K562 (cell line): ENCODE data around the gene LHPP. TPM values are rescaled to one million over a fixed set of nuclear protein-coding genes. Genes with fewer than 3 reads are reported as not detected.

Experiments used
- ATAC-seq: fragments of 200-7000 bp; cut with Tn5 transposase; 3 replicates; pipeline ENCODE4 v1.9.1; 2020; ENCODE audit warnings: moderate library complexity
- BruUV-seq: library from RNA; stranded (reverse); fragments of 400-500 nt; replicated peaks from 2 replicates; lab custom pipeline; 2021; lab: Mats Ljungman, UMichigan
- CTCF ChIA-PET: fragments of 300-600 bp; formaldehyde crosslinking; extraction: SDS; loops from one replicate; lab custom pipeline; 2021; ENCODE audit warnings: low intra/inter-chr PET ratio; lab: Yijun Ruan, JAX
- POLR2A ChIA-PET: fragments of 300-600, 350-650 bp; sonication (Branson Sonifier 250); formaldehyde crosslinking; extraction: SDS; loops from one replicate; lab custom pipeline; 2021; ENCODE audit warnings: antibody characterized with exemption, inconsistent platforms; lab: Yijun Ruan, JAX
- DNase-seq, 4 experiments: peaks; one replicate each; pipeline versions ENCODE4 v3.0.0 to v3.0.0-alpha.2; 2011 to 2018; ENCODE audit warnings: low spot score in 3 of 4, mixed read lengths in 3 of 4; ENCODE audit errors: extremely low read depth in 1 of 4
- FAIRE-seq: peaks from 2 replicates; lab custom pipeline; 2011; peaks lifted over from hg19 to GRCh38; lab: Jason Lieb, UNC
- H2AFZ ChIP-seq: 2 replicates; pipeline ENCODE4 v1.6.0; 2011; ENCODE audit warnings: low read depth, low read length, control low read depth, inconsistent platforms
- H3K27ac ChIP-seq: fragments of 200-600 bp; 3 replicates; pipeline ENCODE4 v1.8.0; 2011; ENCODE audit warnings: low read depth, mild to moderate bottlenecking, control low read depth, inconsistent platforms, low read length, moderate library complexity, mixed read lengths; ENCODE audit errors: extremely low read depth
- H3K27me3 ChIP-seq, 2 experiments: fragments of 300-600 bp in 1 of 2; 2 replicates in 1 of 2; 3 replicates in 1 of 2; pipeline versions ENCODE4 v1.6.0 to v1.8.0; 2011; ENCODE audit warnings: inconsistent platforms in 2 of 2, low read length in 2 of 2, mild to moderate bottlenecking in 1 of 2, mixed read lengths in 1 of 2, moderate library complexity in 1 of 2; ENCODE audit not compliant: control insufficient read depth in 2 of 2, insufficient read depth in 2 of 2
- H3K36me3 ChIP-seq: fragments of 300-600 bp; 3 replicates; pipeline ENCODE4 v1.8.0; 2011; ENCODE audit warnings: mild to moderate bottlenecking, low read length, inconsistent platforms; ENCODE audit not compliant: control insufficient read depth, insufficient read depth
- H3K4me1 ChIP-seq, 2 experiments: fragments of 200-600 bp in 1 of 2; replicated peaks in 1 of 2; 2 replicates in 1 of 2; 3 replicates in 1 of 2; pipeline versions ENCODE4 v1.5.1 to v1.8.0; 2011; ENCODE audit warnings: inconsistent platforms in 2 of 2, low read length in 2 of 2, mild to moderate bottlenecking in 1 of 2, mixed read lengths in 1 of 2, moderate library complexity in 1 of 2; ENCODE audit not compliant: control insufficient read depth in 2 of 2, insufficient read depth in 2 of 2
- H3K4me2 ChIP-seq: 2 replicates; pipeline ENCODE4 v1.6.1; 2011; ENCODE audit warnings: low read length, control low read depth, inconsistent platforms, mixed read lengths; ENCODE audit not compliant: insufficient read depth
- H3K4me3 ChIP-seq: fragments of 200-600 bp; sonication (generic), shearing (Covaris generic); 2 replicates; pipeline ENCODE4 v1.5.1; 2016; ENCODE audit warnings: control low read depth, inconsistent platforms
- H3K79me2 ChIP-seq: fragments of 200-600 bp; 3 replicates; pipeline ENCODE4 v1.8.0; 2011; ENCODE audit warnings: low read length, inconsistent platforms; ENCODE audit not compliant: control insufficient read depth, insufficient read depth
- H3K9ac ChIP-seq, 2 experiments: 2 replicates each; pipeline versions ENCODE4 v1.6.0 to v1.6.1; 2011; ENCODE audit warnings: low read depth in 2 of 2, low read length in 2 of 2, control low read depth in 1 of 2, inconsistent platforms in 1 of 2, mild to moderate bottlenecking in 1 of 2, mixed read lengths in 1 of 2; ENCODE audit not compliant: insufficient read depth in 1 of 2
- H3K9me1 ChIP-seq: one replicate; pipeline ENCODE4 v1.6.0; 2011; ENCODE audit warnings: inconsistent platforms, mild to moderate bottlenecking, low read length, moderate library complexity; ENCODE audit not compliant: control insufficient read depth, insufficient read depth
- H3K9me3 ChIP-seq: replicated peaks from 2 replicates; pipeline ENCODE4 v1.5.1; 2011; ENCODE audit warnings: low read depth, low read length, inconsistent platforms; ENCODE audit not compliant: control insufficient read depth, insufficient read depth
- H4K20me1 ChIP-seq: replicated peaks from 2 replicates; pipeline ENCODE4 v1.6.1; 2011; ENCODE audit warnings: low read length, inconsistent platforms, mixed read lengths; ENCODE audit not compliant: control insufficient read depth, insufficient read depth
- MCM2 ChIP-seq: fragments of 450-650 bp; IDR thresholded peaks from 2 replicates; pipeline ENCODE4 v1.6.1; 2017; ENCODE audit warnings: low read depth, mild to moderate bottlenecking
- NEUROD1 ChIP-seq: fragments of 150-350 bp; IDR thresholded peaks from 2 replicates; pipeline ENCODE4 v1.6.1; 2014; ENCODE audit warnings: borderline replicate concordance, low read length, low read depth; ENCODE audit not compliant: partially characterized antibody
- RBM14 ChIP-seq: fragments of 200-400 bp; formaldehyde crosslinking; IDR thresholded peaks from 2 replicates; pipeline ENCODE4 v1.6.1; 2018; ENCODE audit warnings: low read depth, mild to moderate bottlenecking, low read length, moderate library complexity, borderline replicate concordance; ENCODE audit not compliant: insufficient read depth
- TAL1 ChIP-seq: fragments of 450-650 bp; IDR thresholded peaks from 2 replicates; pipeline ENCODE4 v1.6.1; 2016; ENCODE audit warnings: mild to moderate bottlenecking
- ZNF347 ChIP-seq: fragments of 450-650 bp; formaldehyde crosslinking; IDR thresholded peaks from 2 replicates; pipeline ENCODE4 v1.4.0; 2020; ENCODE audit warnings: low read depth, mild to moderate bottlenecking, moderate library complexity
- ZNF354B ChIP-seq: fragments of 250-450 bp; sonication (Bioruptor Pico); IDR thresholded peaks from 2 replicates; pipeline ENCODE4 v1.4.0; 2020
- WGBS: fragments of 100-300 bp; shearing (Covaris generic); methylation state at CpG from one replicate; pipeline ENCODE4 v1.1.6; 2016; ENCODE audit warnings: low coverage, mixed read lengths; ENCODE audit not compliant: insufficient coverage; ENCODE audit errors: missing lambda C conversion rate; 5-methylcytosine and 5-hydroxymethylcytosine counted together
- in situ Hi-C: fragments of 300-500 bp; cut with MboI; formaldehyde crosslinking; loops from 4 replicates; pipeline ENCODE4 v1.15.0; 2018; ENCODE audit warnings: inconsistent platforms, mixed read lengths
- intact Hi-C: fragments of 100-400 bp; cut with micrococcal nuclease; formaldehyde crosslinking; loops from 2 replicates; pipeline ENCODE4 v1.14.2; 2022
- polyA plus RNA-seq, 8 experiments: library from polyadenylated mRNA; depleted of rRNA in 4 of 8; stranded (reverse) in 5 of 8; unstranded in 3 of 8; fragments of >200 nt; fragmentation: Nextera tagmentation in 2 of 8; fragmentation: Illumina TruSeq in 1 of 8; extraction: Ambion mirVana in 2 of 8; extraction: Trizol in 1 of 8; gene quantifications; 2 replicates each; pipeline versions ENCODE4 v1.2.1 to v1.2.3, GENCODE V29; 2011 to 2014; ENCODE audit warnings: inconsistent platforms in 1 of 8, missing spikeins in 1 of 8
- total RNA-seq, 7 experiments: library from RNA; depleted of rRNA in 6 of 7; stranded (reverse); fragments of >200 nt in 6 of 7; fragmentation: Illumina TruSeq in 2 of 7; extraction: Trizol in 2 of 7; gene quantifications; 2 replicates each; pipeline versions ENCODE4 v1.2.1 to v1.2.3, GENCODE V29; 2011 to 2021; ENCODE audit warnings: low replicate concordance in 1 of 7
- TF ChIP-seq, protein P1 (sequence below): sonication (generic); formaldehyde crosslinking; IDR thresholded peaks from 2 replicates; pipeline ENCODE4 v1.8.0; 2023; ENCODE audit warnings: missing genetic modification reagents, mild to moderate bottlenecking, borderline replicate concordance
- TF ChIP-seq, protein P2 (sequence below): sonication (generic); formaldehyde crosslinking; IDR thresholded peaks from 2 replicates; pipeline ENCODE4 v1.8.0; 2023; ENCODE audit warnings: mild to moderate bottlenecking, missing genetic modification reagents
- TF ChIP-seq, protein P3 (sequence below): conservative IDR thresholded peaks from 2 replicates; pipeline ENCODE4 v1.6.1; 2011; ENCODE audit warnings: low read depth, mild to moderate bottlenecking, low read length; ENCODE audit not compliant: control insufficient read depth

The LHPP gene
- total and polyA plus RNA-seq, 9 of the 15 experiments (the other 6 are each of a cell fraction or from before 2014, with no cell fraction given) = 0.34 to 7.4 (median 3.0) TPM

DNA sequence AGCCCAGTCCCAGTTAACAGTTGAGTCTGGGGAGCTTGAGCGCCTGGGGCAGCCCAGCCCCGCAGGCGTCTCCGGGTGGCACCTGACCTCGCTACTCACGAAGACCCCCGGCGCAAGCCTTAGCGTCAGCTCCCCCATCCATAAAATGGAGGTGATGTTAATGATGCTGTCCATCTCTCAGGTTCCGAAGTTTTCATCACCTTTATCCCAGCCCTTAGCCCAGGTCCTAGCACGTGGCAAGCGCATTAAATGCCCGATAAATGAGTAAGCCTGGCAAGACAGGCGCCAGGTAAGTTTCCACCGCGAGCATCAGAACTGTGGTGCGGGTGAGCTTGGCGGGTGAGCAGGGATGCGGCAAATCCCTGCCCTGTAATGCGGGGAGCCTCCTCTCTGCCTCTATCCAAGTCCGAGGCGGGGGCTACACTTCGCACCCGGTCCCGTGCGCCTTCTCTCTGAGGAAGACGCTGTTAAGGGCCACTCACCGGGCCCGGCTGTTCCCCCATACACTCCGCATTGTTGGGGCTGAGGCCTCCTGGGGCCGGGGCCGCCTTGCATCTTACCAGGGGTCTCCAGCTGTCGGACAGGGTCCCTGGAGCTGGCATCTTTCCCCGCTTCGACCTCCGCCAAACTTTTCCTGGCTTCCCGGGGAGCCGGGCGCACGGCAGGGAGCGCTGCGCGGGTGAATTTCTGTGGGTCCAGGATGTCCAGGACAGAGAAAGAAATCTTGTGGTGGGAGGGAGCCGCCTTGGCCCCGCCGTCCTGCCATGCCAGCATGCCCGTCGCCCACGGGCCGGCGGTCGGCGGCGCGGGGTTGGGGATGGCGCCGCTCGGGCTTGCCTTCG is 12.2 kb upstream of the LHPP start:
- FAIRE-seq = no peak
- H3K9ac ChIP-seq = no peak overlapping the region
- POLR2A ChIA-PET = no interaction called here
- TF ChIP-seq, protein P1, sequence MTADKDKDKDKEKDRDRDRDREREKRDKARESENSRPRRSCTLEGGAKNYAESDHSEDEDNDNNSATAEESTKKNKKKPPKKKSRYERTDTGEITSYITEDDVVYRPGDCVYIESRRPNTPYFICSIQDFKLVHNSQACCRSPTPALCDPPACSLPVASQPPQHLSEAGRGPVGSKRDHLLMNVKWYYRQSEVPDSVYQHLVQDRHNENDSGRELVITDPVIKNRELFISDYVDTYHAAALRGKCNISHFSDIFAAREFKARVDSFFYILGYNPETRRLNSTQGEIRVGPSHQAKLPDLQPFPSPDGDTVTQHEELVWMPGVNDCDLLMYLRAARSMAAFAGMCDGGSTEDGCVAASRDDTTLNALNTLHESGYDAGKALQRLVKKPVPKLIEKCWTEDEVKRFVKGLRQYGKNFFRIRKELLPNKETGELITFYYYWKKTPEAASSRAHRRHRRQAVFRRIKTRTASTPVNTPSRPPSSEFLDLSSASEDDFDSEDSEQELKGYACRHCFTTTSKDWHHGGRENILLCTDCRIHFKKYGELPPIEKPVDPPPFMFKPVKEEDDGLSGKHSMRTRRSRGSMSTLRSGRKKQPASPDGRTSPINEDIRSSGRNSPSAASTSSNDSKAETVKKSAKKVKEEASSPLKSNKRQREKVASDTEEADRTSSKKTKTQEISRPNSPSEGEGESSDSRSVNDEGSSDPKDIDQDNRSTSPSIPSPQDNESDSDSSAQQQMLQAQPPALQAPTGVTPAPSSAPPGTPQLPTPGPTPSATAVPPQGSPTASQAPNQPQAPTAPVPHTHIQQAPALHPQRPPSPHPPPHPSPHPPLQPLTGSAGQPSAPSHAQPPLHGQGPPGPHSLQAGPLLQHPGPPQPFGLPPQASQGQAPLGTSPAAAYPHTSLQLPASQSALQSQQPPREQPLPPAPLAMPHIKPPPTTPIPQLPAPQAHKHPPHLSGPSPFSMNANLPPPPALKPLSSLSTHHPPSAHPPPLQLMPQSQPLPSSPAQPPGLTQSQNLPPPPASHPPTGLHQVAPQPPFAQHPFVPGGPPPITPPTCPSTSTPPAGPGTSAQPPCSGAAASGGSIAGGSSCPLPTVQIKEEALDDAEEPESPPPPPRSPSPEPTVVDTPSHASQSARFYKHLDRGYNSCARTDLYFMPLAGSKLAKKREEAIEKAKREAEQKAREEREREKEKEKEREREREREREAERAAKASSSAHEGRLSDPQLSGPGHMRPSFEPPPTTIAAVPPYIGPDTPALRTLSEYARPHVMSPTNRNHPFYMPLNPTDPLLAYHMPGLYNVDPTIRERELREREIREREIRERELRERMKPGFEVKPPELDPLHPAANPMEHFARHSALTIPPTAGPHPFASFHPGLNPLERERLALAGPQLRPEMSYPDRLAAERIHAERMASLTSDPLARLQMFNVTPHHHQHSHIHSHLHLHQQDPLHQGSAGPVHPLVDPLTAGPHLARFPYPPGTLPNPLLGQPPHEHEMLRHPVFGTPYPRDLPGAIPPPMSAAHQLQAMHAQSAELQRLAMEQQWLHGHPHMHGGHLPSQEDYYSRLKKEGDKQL = no peak
- TF ChIP-seq TAL1 (no peak), ZNF354B (CRISPR knock-in tag) (no peak), NEUROD1 (no peak), ZNF347 (CRISPR knock-in tag) (no peak), MCM2 (no peak), RBM14 (no peak)
- TF ChIP-seq, protein P2, sequence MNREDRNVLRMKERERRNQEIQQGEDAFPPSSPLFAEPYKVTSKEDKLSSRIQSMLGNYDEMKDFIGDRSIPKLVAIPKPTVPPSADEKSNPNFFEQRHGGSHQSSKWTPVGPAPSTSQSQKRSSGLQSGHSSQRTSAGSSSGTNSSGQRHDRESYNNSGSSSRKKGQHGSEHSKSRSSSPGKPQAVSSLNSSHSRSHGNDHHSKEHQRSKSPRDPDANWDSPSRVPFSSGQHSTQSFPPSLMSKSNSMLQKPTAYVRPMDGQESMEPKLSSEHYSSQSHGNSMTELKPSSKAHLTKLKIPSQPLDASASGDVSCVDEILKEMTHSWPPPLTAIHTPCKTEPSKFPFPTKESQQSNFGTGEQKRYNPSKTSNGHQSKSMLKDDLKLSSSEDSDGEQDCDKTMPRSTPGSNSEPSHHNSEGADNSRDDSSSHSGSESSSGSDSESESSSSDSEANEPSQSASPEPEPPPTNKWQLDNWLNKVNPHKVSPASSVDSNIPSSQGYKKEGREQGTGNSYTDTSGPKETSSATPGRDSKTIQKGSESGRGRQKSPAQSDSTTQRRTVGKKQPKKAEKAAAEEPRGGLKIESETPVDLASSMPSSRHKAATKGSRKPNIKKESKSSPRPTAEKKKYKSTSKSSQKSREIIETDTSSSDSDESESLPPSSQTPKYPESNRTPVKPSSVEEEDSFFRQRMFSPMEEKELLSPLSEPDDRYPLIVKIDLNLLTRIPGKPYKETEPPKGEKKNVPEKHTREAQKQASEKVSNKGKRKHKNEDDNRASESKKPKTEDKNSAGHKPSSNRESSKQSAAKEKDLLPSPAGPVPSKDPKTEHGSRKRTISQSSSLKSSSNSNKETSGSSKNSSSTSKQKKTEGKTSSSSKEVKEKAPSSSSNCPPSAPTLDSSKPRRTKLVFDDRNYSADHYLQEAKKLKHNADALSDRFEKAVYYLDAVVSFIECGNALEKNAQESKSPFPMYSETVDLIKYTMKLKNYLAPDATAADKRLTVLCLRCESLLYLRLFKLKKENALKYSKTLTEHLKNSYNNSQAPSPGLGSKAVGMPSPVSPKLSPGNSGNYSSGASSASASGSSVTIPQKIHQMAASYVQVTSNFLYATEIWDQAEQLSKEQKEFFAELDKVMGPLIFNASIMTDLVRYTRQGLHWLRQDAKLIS (CRISPR knock-in tag) = no peak
- TF ChIP-seq, protein P3, sequence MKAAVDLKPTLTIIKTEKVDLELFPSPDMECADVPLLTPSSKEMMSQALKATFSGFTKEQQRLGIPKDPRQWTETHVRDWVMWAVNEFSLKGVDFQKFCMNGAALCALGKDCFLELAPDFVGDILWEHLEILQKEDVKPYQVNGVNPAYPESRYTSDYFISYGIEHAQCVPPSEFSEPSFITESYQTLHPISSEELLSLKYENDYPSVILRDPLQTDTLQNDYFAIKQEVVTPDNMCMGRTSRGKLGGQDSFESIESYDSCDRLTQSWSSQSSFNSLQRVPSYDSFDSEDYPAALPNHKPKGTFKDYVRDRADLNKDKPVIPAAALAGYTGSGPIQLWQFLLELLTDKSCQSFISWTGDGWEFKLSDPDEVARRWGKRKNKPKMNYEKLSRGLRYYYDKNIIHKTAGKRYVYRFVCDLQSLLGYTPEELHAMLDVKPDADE = no peak

More for the DNA sequence above, 12.2 kb upstream of the LHPP start:
- H3K4me3 ChIP-seq = no peak overlapping the region
- in situ Hi-C loops (no loop called here), intact Hi-C loops (no loop called here)
- no peaks in the 10 kb centered on the region for H3K27me3 ChIP-seq
- H2AFZ ChIP-seq = no peak overlapping the region
- no peak overlapping the region for H3K27ac ChIP-seq
- 76% methylated on average over 18 of the region's 59 CpGs for WGBS
- no peaks in the 10 kb centered on the region for H3K9me3 ChIP-seq
- H4K20me1 ChIP-seq = no peaks in the 10 kb centered on the region
- H3K4me1 ChIP-seq = peaks cover 3 to 10% of the 10 kb centered on the region in 2 experiments; a peak in 4 of 5 replicates
- H3K79me2 ChIP-seq = no peaks in the 10 kb centered on the region
- no peak overlapping the region for H3K4me2 ChIP-seq
- no peak for DNase-seq
- no peaks in the 10 kb centered on the region for H3K36me3 ChIP-seq
- ATAC-seq = no peak
- no peaks in the 10 kb centered on the region for H3K9me1 ChIP-seq
- CTCF ChIA-PET = no interaction called here
- no TSS peak for BruUV-seq
